Subcutaneous abdominal adipose tissue (tissue), 5 donors: ENCODE data around the gene ZNF491.
"Not testable (repeated sequence)": the region's sequence is repeated elsewhere in the genome, so short reads cannot be mapped to it uniquely, and the experiment has no call there.

Experiments used
- H3K27ac ChIP-seq: one replicate; pipeline ENCODE4 v1.7.0; 2013; ENCODE audit warnings: low read depth, mild to moderate bottlenecking, inconsistent platforms, low read length, moderate library complexity
- H3K27me3 ChIP-seq, 5 donors: one replicate each; pipeline ENCODE4 v1.7.0; 2013; ENCODE audit warnings: low read length in 5 of 5, inconsistent platforms in 1 of 5; ENCODE audit not compliant: control insufficient read depth in 5 of 5, insufficient read depth in 4 of 5
- H3K36me3 ChIP-seq, 5 donors: one replicate each; pipeline ENCODE4 v1.7.0; 2013; ENCODE audit warnings: low read length in 5 of 5; ENCODE audit not compliant: control insufficient read depth in 5 of 5, insufficient read depth in 5 of 5
- H3K4me1 ChIP-seq, 5 donors: one replicate each; pipeline ENCODE4 v1.7.0; 2013; ENCODE audit warnings: low read length in 5 of 5, mild to moderate bottlenecking in 3 of 5, moderate library complexity in 1 of 5; ENCODE audit not compliant: control insufficient read depth in 5 of 5, insufficient read depth in 5 of 5
- H3K4me3 ChIP-seq, 5 donors: one replicate each; pipeline ENCODE4 v1.7.0; 2013; ENCODE audit warnings: low read length in 5 of 5, low read depth in 1 of 5
- H3K9ac ChIP-seq, 5 donors: one replicate each; pipeline ENCODE4 v1.7.0; 2013; ENCODE audit warnings: low read length in 5 of 5, mild to moderate bottlenecking in 4 of 5, moderate library complexity in 3 of 5
- H3K9me3 ChIP-seq, 5 donors: one replicate each; pipeline ENCODE4 v1.7.0; 2013; ENCODE audit warnings: low read length in 5 of 5; ENCODE audit not compliant: control insufficient read depth in 5 of 5
- donor health status: healthy.
- donor health status: healthy.
- donor health status: healthy.
- donor health status: healthy.
- donor health status: healthy.

ZNF491 gene

GRCh38 chr19:11833541-11833940 is 35.2 kb downstream of the ZNF491 start:
- H3K27me3 ChIP-seq: peaks cover 0 to 2% (median 0%) of the 10 kb centered on the region in 5 donors
- H3K27ac ChIP-seq: no peak overlapping the region
- H3K9ac ChIP-seq: no peak overlapping the region
- peaks cover 0 to 6% (median 0%) of the 10 kb centered on the region in 5 donors for H3K4me1 ChIP-seq
- peaks cover 17 to 59% (median 30%) of the 10 kb centered on the region in 5 donors for H3K9me3 ChIP-seq
- peak overlapping the region; percentile 26 to 56 (median 40) for H3K4me3 ChIP-seq
- peaks cover 21 to 40% (median 34%) of the 10 kb centered on the region in 5 donors for H3K36me3 ChIP-seq

DNA sequence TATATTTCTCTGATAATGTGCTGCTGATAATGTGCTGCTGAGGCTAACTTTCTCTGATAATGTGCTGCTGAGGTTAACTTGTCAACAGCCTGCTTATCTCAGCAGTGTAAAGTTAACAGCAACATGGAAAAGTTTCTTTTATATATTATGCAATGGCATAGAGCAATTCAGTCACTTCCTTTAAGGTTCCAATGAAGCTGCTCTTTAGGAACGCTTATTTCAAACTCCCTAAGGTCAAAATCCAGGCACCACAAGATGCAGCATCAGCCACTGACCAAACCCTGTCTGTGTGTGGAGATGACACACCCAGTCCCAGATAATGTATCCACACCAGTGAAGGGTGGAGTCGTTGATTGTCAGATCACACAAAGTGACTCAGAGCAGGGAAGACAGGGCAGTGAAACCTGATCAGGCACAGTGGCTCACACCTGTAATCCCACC is 37.3 kb downstream of the ZNF491 start:
- H3K9me3 ChIP-seq: peaks cover 17 to 49% (median 28%) of the 10 kb centered on the region in 5 donors
- not testable (repeated sequence) for H3K27me3 ChIP-seq, H3K9ac ChIP-seq, H3K4me1 ChIP-seq, H3K4me3 ChIP-seq, H3K27ac ChIP-seq
- peaks cover 21 to 30% (median 28%) of the 10 kb centered on the region in 5 donors for H3K36me3 ChIP-seq

DNA sequence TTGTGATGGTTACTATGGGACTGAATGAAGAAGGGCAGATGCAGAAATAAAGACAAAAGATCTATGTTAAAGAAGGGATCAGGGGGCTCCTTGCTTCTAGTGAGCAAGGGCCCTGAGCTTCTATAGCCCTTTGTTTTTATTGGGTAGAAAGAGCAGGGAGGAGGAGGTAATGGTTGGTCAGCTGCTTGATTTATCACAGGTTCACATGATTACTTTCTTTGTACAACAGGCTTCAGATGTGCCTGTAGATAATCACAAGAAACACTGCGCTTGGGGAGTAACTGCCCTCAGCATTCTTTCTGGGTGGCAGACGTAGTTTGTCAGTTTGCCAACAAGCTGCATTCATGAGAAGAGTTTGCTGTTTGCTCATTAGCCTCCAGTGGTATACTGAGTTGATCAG is 45.4 kb downstream of the ZNF491 start:
- H3K9me3 ChIP-seq: peaks cover 0 to 3% (median 0%) of the 10 kb centered on the region in 5 donors
- H3K27ac ChIP-seq: no peak overlapping the region
- H3K36me3 ChIP-seq: no peaks in the 10 kb centered on the region
- no peak overlapping the region for H3K9ac ChIP-seq
- H3K4me1 ChIP-seq: peaks cover 0 to 8% (median 7%) of the 10 kb centered on the region in 5 donors
- peaks cover 0 to 2% (median 0%) of the 10 kb centered on the region in 5 donors for H3K27me3 ChIP-seq
- H3K4me3 ChIP-seq: no peak overlapping the region

DNA sequence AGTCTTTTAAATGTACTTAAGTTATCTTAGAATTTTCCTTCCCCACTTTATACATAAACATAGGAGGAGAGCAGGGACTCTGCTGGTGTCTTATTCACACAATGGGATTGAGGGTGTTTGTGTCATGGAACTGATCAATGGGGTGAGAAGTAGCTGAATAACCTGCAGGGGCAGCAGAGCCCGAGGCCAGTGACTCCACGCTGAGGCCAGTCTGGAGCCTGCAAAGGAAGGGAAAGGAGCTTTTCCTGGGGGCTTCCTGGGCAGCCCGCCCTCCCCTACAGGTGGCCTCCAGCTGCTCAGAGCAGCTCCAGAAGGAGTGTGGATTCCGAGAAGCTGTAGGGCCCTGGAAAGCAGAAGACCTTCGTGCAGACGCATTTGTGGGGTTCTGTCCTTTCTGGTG is 49.3 kb downstream of the ZNF491 start:
- H3K27ac ChIP-seq, H3K4me3 ChIP-seq, H3K9ac ChIP-seq, H3K9me3 ChIP-seq, H3K27me3 ChIP-seq, H3K36me3 ChIP-seq: not testable (repeated sequence)
- H3K4me1 ChIP-seq: peaks cover 0 to 19% (median 14%) of the 10 kb centered on the region in 5 donors

DNA sequence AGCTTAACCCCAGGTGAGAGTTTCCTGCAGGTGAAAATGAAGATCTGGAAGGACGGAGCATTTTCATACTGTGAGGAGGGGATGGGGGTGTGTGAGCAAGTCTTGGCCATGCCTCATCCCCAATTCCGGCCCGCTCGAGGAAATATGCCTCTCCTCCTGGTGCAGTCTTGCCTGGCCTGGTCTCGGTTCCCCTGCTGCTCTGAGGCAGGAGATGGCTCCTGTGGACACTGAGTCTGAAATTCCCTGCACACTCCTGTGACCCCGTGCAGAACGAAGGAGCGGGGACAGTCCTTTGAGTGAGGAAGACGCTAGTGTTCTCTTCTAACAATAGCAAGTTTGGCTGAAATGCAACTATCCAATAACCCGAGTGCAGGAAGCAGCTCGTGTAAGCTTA is 49.9 kb downstream of the ZNF491 start:
- Histone ChIP-seq H3K4me3 (peak overlapping the region; percentile 55 to 74 (median 66)), H3K27me3 (peaks cover 0 to 3% (median 0%) of the 10 kb centered on the region in 5 donors), H3K9ac (peak overlapping the region in 1 of 5 donors; percentile 59), H3K9me3 (no peaks in the 10 kb centered on the region), H3K27ac (no peak overlapping the region), H3K4me1 (peaks cover 0 to 19% (median 14%) of the 10 kb centered on the region in 5 donors), H3K36me3 (no peaks in the 10 kb centered on the region)

- H3K4me3 ChIP-seq: peak within 1 kb of the TSS; percentile 55 to 74 (median 66)
- no peaks in the 10 kb centered on the region for H3K36me3 ChIP-seq
- peaks cover 0 to 19% (median 14%) of the 10 kb centered on the region in 5 donors for H3K4me1 ChIP-seq
- peak within 1 kb of the TSS in 3 of 5 donors; percentile 51 to 66 (median 52) for H3K9ac ChIP-seq
- H3K27ac ChIP-seq: no peak within 1 kb of the TSS
- no peaks in the 10 kb centered on the region for H3K9me3 ChIP-seq
- H3K27me3 ChIP-seq: peaks cover 0 to 3% (median 0%) of the 10 kb centered on the region in 5 donors
Measured at GRCh38 chr19:11848594-11849469, 50.5 kb downstream of the ZNF491 start, which contains the start of gene ZNF439. TSS of gene ZNF439 (plus strand) at chr19:11848726. CDS start at chr19:11848868, 142 bp downstream.

- H3K4me1 ChIP-seq: peaks cover 0 to 19% (median 14%) of the 10 kb centered on the region in 5 donors
- H3K27ac ChIP-seq, H3K36me3 ChIP-seq, H3K27me3 ChIP-seq, H3K9ac ChIP-seq, H3K4me3 ChIP-seq, H3K9me3 ChIP-seq: not testable (repeated sequence)
Measured at GRCh38 chr19:11850289-11850688, 52.0 kb downstream of the ZNF491 start.

DNA sequence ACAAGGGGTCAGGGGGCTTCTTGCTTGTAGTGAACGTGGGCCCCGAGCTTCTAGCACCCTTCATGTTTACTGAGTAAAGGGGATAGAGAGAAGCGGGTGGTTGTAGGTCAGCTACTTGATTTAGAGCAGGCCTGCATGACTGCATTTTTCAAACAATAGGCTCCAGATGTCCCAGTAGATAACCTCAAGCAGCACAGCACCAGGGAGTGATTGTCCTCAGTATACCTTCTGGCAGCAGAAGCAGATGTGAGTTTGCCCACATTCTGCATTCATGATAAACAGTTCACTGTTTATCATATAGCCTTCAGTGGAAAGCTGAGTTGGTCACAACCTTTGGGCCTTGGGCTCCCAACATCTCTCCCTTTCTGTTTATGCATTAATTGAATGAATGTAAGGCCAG is 55.0 kb downstream of the ZNF491 start:
- peaks cover 0 to 15% (median 11%) of the 10 kb centered on the region in 5 donors for H3K4me1 ChIP-seq
- H3K9me3 ChIP-seq: no peaks in the 10 kb centered on the region
- no peaks in the 10 kb centered on the region for H3K36me3 ChIP-seq
- no peak overlapping the region for H3K9ac ChIP-seq
- H3K4me3 ChIP-seq: no peak overlapping the region
- H3K27me3 ChIP-seq: peaks cover 0 to 3% (median 0%) of the 10 kb centered on the region in 5 donors
- H3K27ac ChIP-seq: no peak overlapping the region

DNA sequence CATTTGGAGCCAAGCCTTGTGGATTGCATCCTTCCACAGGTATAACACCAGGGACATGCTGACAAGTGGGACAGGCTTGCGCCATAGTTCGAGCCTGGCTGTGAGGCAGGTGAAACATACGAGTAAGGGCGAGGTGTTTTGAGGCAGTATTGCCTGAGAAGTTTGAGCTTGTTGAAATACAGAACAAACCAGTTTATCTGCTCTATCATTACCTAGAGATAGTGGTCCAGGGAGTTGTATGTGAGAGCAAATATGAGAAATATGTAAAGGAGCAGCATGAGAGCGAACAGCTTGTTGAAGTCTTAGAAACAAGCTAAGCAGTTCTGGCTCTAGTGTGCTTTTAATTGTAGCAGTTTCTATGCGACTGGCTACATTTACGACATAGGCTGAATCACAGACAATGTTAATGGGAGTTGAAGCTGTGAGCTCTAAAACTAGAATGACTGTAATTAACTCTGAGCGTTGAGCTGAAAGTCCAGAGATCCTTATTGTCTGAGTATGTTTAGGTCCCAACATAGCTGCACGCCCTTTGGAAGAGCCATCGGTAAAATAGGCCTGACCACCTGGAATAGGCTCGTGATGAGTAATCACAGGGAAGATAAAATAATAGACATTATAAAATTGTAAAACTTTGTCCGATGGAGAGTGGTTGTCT is 58.4 kb downstream of the ZNF491 start:
- Histone ChIP-seq H3K27ac (no peak overlapping the region), H3K4me3 (no peak overlapping the region)

More for the DNA sequence above, 58.4 kb downstream of the ZNF491 start:
- Histone ChIP-seq H3K27me3 (no peaks in the 10 kb centered on the region), H3K9ac (no peak overlapping the region), H3K9me3 (peaks cover 0 to 7% (median 3%) of the 10 kb centered on the region in 5 donors), H3K4me1 (no peaks in the 10 kb centered on the region), H3K36me3 (no peaks in the 10 kb centered on the region)
